NCI-H446 treated with DMSO at 0.1 percent for 48 hours (cell line): ENCODE data around the gene SPTBN4.

ENCODE experiments used
- DNase-seq: peaks from one replicate; lab custom pipeline; 2025; lab: John Stamatoyannopoulos, UW

The SPTBN4 gene

DNA sequence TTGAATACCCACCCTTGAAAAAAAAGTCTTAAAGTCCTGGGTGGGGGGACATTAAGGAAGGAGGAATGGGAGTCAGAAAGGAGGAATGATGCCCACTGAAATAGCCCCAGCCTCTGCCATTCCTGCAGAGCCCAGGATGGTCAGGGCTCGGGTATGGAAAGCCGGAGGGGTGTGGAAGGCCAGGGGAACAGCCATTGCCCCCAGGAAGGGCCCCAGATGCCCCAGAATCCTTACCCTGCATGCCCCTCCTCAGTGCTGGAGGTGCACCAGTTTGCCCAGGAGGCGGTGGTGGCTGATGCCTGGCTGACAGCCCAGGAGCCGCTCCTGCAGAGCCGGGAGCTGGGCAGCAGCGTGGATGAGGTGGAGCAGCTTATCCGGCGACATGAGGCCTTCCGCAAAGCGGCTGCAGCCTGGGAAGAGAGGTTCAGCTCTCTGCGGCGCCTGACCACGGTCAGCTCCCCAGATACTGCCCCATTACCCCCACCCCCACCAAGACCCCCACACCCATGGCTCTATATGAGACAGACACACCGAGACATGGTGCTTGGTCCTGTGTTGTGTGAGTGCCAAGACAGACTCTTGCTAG, 99.2 kb downstream of the SPTBN4 start:
- peak; percentile 12 for DNase-seq

DNA sequence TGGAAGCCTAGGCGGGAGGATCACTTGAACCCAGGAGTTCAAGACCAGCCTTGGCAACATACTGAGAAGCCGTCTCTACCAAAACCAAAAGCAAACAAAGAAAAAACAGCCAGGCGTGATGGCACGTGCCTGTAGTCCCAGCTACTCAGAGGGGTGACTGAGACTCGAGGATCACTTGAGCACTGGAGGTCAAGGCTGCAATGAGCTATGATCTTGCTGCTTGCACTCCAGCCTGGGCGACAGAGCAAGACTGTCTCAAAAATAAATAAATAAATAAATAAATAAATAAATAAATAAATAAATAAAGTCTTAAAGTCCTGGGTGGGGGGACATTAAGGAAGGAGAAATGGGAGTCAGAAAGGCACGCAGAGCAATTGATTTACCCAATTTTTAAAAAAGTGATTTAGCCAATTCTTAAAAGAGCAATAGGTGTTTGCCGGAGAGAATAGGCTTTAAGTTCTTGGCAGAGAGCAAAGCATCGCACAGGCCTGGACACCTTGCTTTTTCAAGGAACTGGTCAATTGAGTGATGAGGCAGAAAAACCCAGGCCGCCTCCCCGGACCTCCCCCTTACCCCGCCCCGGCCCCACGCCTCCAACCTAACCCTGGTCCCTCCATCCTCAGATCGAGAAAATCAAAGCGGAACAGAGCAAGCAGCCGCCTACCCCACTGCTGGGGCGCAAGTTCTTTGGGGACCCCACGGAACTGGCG, 100.4 kb downstream of the SPTBN4 start:
- no peak for DNase-seq

DNA sequence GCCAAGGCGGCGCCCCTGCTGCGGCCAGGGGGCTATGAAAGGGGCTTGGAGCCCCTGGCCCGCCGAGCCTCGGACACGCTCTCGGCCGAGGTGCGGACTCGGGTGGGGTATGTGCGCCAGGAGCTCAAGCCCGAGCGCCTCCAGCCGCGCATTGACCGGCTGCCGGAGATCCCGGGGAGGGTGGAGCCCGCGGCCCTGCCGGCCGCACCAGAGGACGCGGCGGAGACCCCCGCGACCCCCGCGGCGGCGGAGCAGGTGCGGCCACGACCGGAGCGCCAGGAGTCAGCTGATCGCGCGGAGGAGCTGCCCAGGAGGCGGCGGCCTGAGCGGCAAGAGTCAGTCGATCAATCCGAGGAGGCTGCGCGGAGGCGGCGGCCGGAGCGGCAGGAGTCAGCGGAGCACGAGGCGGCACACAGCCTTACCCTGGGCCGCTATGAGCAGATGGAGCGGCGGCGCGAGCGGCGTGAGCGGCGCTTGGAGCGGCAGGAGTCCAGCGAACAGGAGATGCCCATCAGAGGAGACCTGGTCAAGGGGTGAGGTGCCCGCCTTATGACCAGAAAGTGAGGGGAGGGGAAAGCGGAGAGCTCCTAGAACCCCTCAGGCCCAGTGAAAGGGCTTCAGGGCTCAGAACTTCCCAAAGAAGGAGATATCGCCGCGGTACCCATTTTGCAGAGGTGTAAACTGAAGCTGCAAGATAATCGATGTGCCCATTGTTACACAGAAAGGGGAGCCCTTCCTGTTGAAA, 101.1 kb downstream of the SPTBN4 start:
- DNase-seq, result no peak

DNA sequence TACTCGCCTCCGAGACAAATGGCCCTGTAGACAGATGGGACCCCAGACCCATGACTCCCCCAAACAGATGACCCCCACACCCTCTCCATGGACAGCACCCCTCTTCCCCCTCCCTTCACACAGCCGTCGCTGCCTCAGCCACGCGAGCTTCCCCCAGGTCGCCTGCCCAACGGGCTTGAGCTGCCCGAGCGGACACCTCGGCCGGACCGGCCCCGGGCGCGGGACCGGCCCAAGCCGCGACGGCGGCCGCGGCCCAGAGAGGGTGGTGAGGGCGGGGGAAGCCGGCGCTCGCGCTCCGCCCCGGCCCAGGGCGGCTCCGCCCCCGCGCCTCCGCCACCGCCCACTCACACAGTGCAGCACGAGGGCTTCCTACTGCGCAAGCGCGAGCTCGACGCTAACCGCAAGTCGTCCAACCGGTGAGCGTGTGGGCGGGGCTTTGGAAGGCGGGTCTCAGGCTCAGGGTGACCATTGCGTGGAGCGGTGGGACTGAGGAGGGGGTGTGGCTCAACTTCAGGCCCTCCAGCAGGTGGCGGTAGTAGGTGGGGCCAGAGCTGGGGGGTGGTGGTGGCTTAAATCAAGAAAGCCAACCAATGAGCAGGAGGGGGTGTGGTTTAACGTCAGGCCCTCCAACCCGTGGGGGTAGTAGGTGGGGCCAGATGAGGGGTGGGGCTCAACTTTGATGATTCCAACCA, 103.7 kb downstream of the SPTBN4 start:
- peak; percentile 99 for DNase-seq

DNA sequence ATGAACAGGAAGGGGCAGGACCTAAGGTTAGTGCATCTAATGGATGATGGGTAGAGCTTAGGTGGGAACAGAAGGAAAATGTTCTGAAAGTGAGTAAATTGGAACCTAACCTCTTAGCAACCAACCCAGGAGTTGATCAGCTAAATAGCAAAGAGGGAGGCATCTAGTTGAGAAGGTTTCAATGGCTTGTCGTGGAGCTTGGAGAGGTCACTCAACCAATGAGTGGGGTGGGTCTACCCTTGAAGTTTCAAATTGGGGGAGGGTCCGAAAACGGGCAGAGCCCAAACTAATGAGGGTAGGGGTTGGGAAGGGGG, 104.2 kb downstream of the SPTBN4 start:
- no peak for DNase-seq

DNA sequence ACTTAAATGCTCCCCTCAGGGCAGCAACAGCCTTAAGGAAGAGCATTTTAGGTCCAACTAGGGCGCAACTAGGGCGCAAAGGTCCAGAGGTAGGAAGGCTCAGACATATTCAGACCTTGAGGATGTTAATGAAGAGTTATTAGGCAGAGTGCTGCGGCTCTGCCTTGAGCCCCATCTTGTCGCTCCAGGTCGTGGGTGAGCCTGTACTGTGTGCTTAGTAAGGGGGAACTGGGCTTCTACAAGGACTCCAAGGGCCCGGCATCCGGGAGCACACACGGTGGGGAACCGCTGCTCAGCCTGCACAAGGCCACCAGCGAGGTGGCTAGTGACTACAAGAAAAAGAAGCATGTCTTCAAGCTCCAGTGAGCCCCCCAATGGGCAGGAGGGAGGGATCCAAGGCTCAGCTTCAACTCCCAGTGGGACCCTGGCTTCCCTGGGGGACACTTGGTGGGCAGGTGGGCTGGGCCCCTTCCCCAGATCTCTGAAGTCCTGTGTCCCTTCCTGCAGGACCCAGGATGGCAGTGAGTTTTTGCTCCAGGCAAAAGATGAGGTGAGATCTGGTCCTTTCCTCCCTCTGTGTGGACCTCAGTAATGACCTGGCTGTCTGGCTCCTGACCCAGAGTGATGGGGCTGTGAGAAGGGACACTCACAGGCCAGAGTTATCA, 105.2 kb downstream of the SPTBN4 start:
- DNase-seq, result no peak

DNA sequence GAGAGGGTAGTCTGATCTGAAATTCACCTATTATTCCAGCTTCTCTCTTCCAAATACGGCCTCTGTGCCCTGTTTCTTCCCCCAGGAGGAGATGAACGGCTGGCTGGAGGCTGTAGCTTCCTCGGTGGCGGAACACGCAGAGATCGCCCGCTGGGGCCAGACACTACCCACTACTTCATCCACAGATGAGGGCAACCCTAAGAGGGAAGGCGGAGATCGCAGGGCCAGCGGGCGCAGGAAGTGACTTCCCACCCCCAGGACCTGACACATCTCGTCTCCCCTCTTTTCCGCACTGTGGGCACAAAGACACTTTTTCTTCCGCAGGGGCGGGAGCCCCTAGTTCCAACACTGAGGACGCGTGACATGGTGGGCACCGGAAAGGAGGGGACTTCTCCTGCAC, 108.5 kb downstream of the SPTBN4 start:
- no peak for DNase-seq

DNA sequence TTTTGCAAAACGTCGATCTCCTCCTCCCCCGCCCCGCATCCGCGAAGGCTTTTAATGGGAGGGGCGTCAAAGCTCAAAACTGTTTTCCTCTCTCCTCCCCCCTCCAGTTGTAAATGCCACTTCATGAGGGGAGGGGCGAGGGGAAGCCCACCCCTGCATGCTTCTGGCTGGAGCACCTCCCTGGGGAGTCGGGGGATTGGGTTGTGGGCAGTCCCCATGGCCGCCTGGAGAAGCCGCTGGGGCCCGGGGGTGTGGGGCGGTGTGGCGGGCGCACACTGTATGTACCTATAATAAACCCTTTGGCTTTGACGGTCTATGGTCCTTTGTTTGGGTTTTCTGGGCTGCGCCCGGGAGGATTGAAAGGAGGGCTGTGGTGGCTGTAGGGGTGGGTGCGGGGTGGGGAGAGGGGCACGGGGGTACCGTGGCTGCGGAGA, 109.4 kb downstream of the SPTBN4 start:
- no peak for DNase-seq

DNA sequence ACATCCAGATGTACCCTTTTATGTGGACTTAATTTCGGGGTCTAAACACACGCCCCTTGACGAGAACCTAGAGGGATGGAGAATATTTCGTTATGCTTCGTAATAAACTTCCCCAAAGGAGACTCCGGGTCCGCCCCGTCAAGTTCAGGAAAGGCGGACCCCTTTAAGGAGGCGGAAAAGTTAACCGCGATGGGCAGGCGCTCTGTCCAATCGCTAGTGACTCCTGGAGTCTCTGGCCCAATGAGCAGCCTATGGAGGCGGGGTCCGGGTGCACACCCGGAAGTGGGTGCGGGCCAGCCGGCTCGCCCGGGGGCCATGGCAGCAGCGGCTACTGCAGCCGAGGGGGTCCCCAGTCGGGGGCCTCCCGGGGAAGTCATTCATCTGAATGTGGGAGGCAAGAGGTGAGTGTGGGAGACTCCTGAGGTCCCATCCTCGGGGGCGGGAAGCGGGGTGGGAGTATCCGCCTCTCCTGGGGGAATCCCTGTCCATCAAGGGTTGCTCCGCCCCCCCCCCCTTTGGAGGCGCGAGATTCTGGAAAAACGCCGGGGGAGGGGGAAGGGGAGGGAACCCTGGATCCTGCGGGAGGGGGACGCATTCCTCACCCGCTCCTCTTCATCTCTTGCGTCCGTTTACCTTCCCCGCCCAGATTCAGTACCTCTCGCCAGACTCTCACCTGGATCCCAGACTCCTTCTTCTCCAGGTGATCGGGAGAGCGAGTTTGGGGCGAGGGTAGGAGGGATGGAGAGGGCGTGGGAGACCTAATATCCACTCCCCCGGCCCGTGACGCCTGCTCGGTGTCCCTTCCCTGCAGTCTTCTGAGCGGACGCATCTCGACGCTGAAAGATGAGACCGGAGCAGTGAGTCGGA, 110.0 kb downstream of the SPTBN4 start, which contains the start of gene SHKBP1:
SHKBP1 (plus strand) TSS at position 289 of the 867 bp plus-strand sequence; CDS start at position 316, 27 bp downstream.
- DNase-seq, result peak; percentile 85

DNA sequence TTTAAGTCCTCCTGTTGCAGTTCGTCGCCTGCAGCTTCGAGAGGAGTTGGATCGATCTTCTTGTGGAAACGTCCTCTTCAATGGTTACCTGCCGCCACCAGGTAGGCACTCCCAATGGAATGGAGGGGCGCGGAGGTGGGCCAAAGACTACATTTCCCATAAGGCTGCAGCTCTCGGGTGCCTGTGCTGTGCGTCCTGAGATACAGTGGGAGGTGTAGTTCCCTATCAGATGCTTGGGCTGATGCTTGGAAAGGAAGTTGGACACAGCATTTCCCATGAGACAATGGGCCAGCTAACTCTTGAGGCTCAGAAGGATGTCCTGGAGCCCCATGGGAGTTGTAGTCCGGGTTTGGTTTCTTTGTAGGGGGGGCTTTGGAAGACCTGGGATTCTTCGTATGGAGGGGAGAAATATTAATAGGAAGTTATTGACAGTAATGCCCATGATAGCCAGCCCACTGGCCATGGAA, 111.7 kb downstream of the SPTBN4 start:
- DNase-seq, result no peak

DNA sequence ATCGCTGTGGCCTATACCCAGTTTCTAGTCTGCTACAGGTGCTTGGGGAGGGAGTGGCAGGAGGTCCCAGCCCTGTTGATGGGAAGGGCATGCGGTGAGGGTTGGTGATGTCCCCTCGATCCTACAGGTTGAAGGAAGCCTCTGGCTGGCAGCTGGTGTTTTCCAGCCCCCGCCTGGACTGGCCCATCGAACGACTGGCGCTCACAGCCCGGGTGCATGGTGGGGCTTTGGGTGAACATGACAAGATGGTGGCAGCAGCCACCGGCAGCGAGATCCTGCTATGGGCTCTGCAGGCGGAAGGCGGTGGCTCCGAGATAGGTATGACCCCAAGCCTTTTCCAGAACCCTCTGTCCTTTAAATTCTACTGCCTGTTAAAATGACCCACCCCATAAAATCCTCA, 113.8 kb downstream of the SPTBN4 start:
- no peak for DNase-seq

DNA sequence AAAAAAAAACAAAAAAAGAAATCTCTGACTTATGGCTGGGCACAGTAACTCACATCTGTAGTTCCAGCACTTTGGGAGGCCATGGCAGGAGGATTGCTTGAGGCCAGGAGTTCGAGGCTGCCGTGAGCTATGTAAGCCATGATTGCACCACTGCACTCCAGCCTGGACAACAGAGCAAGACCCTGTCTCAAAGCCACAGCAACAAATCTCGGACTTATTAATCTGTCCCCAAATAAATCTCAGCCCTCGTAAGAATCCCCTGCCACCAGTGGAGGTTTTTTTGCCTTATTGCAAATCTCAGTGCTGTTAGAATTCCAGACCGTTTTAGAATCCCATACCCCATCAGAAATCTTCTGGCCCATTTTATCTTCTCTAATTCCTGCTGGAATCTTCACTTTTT, 114.7 kb downstream of the SPTBN4 start:
- DNase-seq, result no peak

DNA sequence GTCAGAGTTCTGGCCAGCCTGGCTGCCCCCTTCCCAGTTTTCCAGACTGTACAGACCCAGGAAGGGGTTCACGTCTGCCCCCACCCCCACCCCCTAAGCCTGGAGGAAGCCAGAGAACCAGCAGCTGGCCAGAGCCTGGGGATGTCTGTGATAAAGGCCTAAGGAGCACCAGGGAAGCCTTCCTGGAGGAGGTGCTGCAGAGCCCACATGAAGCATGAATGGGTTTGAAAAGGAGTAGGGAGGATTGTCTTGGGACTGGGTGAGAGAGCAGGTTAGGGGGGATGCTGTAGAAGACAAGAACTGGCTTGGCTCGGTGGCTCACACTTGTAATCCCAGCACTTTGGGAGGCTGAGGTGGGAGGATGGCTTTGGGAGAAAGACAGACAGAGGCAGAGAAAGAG, 115.7 kb downstream of the SPTBN4 start:
- DNase-seq, result no peak

DNA sequence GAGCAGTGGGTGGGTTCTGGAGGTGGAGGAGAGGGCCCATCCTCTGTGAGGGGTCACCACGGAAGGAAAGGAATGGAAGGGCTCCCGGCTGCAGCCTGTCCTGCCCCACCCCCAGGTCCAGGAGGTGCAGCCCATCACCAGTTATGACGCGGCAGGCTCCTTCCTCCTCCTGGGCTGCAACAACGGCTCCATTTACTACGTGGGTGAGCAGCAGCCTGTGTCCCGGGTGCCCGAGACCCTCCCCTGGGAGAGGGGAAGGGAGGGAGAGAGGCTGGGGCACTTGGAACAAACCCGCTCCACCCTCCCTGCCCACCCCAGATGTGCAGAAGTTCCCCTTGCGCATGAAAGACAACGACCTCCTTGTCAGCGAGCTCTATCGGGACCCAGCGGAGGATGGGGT, 116.5 kb downstream of the SPTBN4 start:
- no peak for DNase-seq

DNA sequence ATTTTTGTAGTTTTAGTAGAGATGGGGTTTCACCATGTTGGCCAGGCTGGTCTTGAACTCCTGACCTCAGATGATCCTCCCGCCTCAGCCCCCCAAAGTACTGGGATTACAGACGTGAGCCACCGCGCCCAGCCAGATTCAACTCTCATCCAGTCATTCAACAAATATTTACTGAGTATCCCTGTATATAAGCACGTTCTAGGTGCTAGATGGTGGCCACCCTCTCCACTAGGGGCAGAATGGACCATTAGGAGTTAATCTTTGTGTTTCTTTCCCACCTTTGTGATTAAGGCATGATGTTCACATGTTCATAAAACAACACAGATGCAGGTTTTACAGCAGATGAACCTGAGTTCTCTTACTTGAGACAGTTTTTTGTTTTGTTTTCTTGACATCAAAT, 117.2 kb downstream of the SPTBN4 start:
- DNase-seq, result no peak

DNA sequence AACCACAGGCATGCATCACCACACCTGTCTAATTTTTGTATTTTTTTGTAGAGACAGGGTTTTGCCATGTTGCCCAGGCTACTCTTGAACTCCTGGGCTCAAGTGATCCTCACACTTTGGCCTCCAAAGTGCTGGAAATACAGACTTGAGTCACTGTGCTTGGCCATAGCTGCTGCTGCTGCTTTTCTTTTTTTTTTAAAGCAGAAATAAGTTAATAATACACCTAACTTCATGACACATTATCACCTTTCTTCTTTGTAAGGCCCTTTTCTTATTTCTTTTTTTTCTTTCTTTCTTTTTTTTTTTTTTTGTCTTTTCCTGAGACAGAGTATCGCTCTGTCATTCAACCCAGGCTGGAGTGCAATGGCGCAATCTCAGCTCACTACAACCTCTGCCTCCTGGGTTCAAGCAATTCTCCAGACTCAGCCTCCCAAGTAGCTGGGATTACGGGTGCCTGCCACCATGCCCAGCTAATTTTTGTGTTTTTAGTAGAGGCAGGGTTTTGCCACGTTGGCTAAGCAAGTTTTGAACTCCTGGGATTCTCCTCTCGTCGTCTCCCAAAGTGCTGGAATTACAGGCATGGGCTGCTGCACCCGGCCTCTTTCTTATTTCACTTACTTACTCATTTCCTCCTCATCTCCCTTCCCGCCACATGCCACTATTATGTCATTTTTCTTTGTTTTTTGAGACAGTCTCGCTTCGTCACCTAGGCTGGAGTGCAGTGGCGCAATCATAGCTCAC, 118.6 kb downstream of the SPTBN4 start:
- DNase-seq, result no peak

DNA sequence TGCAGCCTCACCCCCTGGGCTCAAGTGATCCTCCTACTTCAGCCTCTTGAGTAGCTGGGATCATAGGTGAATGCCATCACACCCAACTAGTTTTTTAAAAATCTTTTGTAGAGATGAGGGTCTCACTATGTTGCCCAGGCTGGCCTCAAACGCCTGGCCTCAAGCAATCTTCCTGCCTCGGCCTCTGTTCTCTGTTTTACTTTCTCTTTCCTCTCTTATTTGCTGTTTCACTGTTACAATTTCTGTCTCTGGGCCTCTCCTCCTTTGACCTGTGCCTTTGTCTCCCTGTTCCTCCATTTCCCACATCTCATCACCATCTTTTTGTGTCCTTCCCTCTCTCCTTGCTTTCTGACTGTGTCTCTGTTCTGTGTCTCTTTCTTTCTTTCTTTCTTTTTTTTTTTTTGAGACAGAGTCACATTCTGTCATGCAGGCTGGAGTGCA, 119.2 kb downstream of the SPTBN4 start:
- DNase-seq, result no peak

DNA sequence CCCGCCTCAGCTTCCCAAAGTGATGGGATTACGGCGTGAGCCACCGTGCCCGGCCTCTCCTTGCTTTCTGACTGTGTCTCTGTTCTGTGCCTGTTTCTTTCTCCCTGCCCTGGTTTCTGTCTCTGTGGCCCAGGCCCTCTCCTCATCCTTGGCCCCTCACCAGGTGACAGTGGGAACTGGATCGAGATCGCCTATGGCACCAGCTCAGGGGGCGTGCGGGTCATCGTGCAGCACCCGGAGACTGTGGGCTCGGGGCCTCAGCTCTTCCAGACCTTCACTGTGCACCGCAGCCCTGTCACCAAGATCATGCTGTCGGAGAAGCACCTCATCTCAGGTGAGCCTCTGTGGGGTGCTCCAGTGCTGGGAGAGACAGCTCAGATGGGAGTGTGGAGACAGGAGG, 119.8 kb downstream of the SPTBN4 start:
- DNase-seq, result no peak

DNA sequence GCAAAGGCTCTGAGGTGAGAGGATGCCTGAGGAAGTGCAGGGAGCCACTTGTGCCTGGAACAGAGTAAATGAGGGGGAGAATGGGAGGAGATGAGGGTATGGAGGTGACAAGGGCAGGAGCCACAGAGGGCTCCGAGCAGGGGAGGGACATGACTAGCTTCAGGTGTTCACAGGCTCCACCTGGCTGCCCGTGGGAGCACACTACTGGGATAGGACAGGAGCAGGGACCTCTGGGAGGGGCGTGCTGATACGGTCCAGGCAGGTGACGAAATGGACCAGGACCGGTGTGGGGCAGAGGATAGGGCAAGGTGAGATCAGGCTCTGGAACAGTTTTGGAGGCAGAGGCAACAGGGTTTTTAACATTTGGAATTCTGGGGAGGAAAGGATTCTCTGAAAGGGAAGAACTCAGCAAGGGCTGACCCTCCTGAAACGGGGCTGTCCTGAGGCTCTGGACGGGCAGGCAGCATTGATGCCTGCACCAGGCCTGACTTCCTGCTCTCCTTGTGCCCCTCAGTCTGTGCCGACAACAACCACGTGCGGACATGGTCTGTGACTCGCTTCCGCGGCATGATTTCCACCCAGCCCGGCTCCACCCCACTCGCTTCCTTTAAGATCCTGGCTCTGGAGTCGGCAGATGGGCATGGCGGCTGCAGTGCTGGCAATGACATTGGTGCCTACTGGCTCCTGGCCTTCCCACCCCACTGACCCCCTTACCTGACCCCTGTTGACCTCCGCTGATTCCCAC, 121.5 kb downstream of the SPTBN4 start:
- no peak for DNase-seq
